NB4 (cell line): ENCODE data around the gene SCPEP1.
A peak's percentile ranks its signal among the peaks of the same experiment; 100 is the strongest.

ENCODE experiments used
- DNase-seq: peaks from one replicate; pipeline ENCODE4 v3.0.0; 2010; ENCODE audit warnings: low read depth
- H3K4me3 ChIP-seq: one replicate; pipeline ENCODE4 v1.5.1; 2011; ENCODE audit warnings: mild to moderate bottlenecking, low read depth, low read length, moderate library complexity
- MYC ChIP-seq: IDR thresholded peaks from 2 replicates; pipeline ENCODE4 v1.6.1; 2011; ENCODE audit warnings: low read depth, low read length
- POLR2A ChIP-seq: IDR thresholded peaks from 2 replicates; pipeline ENCODE4 v1.6.1; 2011; ENCODE audit warnings: mild to moderate bottlenecking; ENCODE audit not compliant: insufficient read length; ENCODE audit errors: extremely low read depth
- TF ChIP-seq, protein P1 (sequence below): IDR thresholded peaks from one replicate; pipeline ENCODE4 v1.5.1; 2012; ENCODE audit warnings: low read depth, low read length
- TF ChIP-seq, protein P2 (sequence below): IDR thresholded peaks from 2 replicates; pipeline ENCODE4 v1.6.1; 2011; ENCODE audit warnings: low read depth, low read length

SCPEP1 gene

DNA sequence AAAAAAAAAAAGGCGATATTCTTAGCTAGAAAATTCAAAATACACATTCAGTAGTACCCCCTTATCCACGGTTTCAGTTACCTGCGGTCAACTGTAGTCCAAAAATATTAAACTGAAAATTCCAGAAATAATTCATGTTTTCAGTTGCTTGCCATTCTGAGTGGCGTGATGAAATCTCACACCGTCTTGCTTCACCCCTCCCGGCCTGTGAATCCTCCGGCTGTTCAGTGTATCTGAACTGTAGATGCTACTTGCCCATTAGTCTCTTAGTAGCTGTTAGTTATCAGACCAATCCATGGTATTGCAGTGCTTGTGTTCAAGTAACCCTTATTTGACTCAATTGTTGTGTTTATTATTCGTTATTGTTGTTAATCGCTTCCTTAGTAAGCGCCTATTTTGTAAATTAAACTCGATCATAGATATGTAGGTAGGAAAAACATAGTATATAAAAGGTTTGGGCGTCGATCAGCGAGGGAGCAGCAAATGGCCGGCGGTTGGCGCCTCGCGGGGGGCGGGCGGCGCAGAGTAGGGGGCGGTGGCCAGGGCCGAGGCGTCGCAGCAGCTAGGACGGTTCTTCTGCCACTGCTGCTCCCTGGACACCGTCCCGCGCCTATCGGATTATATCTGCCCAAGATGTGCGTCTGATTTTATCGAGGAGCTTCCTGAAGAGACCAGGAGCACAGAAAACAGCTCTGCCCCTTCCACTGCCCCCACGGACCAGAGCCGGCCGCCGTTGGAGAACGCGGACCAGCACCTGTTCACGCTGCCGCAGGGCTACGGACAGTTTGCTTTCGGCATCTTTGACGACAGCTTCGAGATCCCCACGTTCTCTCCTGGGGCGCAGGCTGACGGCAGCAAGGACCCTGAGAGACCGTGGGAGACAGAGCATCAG is 67.3 kb downstream of the SCPEP1 start:
- TF ChIP-seq MYC (no peak), POLR2A (no peak)
- TF ChIP-seq, protein P1, sequence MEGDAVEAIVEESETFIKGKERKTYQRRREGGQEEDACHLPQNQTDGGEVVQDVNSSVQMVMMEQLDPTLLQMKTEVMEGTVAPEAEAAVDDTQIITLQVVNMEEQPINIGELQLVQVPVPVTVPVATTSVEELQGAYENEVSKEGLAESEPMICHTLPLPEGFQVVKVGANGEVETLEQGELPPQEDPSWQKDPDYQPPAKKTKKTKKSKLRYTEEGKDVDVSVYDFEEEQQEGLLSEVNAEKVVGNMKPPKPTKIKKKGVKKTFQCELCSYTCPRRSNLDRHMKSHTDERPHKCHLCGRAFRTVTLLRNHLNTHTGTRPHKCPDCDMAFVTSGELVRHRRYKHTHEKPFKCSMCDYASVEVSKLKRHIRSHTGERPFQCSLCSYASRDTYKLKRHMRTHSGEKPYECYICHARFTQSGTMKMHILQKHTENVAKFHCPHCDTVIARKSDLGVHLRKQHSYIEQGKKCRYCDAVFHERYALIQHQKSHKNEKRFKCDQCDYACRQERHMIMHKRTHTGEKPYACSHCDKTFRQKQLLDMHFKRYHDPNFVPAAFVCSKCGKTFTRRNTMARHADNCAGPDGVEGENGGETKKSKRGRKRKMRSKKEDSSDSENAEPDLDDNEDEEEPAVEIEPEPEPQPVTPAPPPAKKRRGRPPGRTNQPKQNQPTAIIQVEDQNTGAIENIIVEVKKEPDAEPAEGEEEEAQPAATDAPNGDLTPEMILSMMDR = no peak
- TF ChIP-seq, protein P2, sequence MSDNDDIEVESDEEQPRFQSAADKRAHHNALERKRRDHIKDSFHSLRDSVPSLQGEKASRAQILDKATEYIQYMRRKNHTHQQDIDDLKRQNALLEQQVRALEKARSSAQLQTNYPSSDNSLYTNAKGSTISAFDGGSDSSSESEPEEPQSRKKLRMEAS = no peak
- DNase-seq = peak; percentile 18
- H3K4me3 ChIP-seq = no peak overlapping the region

DNA sequence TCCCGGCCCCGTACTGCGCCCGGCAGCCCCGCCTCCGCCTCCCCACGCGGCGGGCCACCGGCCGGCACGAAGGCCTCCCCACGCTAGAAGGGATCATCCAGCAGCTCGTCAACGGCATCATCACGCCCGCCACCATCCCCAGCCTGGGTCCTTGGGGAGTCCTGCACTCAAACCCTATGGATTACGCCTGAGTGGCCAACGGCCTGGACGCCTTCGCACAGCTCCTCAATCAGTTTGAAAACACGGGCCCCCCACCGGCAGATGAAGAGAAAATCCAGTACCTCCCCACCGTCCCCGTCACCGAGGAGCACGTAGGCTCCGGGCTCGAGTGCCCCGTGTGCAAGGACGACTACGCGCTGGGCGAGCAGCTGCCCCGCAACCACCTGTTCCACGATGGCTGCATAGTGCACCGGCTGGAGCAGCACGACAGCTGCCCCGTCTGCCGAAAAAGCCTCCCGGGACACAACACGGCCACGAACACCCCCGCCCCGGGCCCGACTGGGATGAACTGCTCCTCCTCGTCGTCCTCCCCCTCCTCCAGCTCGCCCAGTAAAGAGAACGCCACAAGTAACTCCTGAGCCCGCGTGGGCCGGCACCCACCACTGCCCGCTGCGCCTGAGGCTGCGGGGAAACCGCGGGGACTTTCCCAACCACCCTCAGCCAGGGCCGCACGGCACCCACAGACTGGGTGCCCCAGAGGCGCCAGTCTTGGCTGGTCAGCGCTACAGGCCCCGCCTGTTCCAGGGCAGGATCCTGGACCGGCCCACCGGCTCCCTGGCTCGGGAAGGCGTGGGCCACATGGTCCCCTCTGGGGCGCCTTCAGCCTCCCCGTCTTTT is 68.2 kb downstream of the SCPEP1 start:
- no peak overlapping the region for H3K4me3 ChIP-seq
- TF ChIP-seq, protein P1 = no peak
- TF ChIP-seq POLR2A = no peak
- TF ChIP-seq MYC = no peak
- TF ChIP-seq, protein P2 = no peak
- peak; percentile 58 for DNase-seq

DNA sequence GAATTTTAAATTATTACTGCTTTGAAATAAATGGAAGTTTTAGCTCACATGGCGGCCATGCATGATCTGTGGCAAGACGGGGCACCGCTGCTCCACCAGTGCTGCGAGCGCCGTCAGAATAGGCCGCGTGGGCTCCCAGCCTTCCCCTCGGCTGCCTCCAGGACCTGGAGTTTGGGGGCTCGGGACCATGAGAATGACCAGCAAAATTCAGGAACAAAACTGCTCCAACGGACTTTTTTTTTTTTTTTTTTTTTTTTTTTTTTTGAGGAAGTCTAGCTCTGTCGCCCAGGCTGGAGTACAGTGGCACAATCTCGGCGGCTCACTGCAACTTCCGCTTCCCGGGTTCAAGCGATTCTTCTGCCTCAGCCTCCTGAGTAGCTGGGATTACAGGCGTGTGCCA is 68.8 kb downstream of the SCPEP1 start:
- no peak overlapping the region for H3K4me3 ChIP-seq
- TF ChIP-seq MYC = no peak
- TF ChIP-seq, protein P1 = no peak
- TF ChIP-seq POLR2A = no peak
- TF ChIP-seq, protein P2 = no peak
- peak; percentile 48 for DNase-seq

DNA sequence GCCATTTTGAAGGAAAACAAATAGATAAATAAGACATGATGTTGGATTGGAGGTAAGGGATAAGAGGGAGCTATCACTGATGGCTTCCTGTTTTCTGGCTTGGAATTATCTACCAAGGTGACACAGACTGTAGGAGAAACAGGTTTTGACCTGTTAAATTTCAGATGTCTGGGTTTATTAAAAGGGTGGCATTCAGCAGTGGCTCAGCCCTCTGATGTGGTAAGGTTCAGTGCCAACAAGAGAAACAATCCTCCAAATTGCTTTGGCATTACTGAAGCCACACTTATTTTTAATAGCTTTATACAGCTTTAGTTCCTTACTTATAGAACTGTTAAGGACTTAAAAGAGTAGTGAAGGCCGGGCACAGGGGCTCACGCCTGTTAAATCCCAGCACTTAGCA is 70.2 kb downstream of the SCPEP1 start:
- TF ChIP-seq, protein P2 = no peak
- TF ChIP-seq POLR2A (no peak), MYC (no peak)
- TF ChIP-seq, protein P1 = no peak
- H3K4me3 ChIP-seq = no peak overlapping the region
- no peak for DNase-seq

DNA sequence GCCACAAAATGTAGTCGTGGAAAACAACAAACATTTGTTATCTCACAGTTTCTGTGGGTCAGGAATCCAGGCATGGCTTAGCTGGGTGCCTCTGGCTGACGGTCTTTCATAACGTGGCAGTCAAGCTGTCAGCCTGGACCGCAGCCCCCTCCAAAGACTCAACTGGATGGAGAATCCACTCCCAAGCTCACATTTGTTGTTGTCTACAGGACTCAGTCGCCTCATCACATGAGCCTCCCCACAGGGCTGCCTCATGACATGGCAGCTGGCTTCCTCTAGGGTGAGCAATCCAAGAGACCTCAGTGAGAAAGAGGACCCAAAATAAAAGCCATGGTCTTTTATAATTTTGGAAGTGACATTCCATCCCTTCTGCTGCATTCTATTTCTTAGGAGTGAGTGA is 72.4 kb downstream of the SCPEP1 start:
- DNase-seq = no peak
- TF ChIP-seq POLR2A (no peak), MYC (no peak)
- TF ChIP-seq, protein P1 = no peak
- TF ChIP-seq, protein P2 = no peak
- H3K4me3 ChIP-seq = no peak overlapping the region
